ENCODE results near the gene TALDO1. TPM values are rescaled to one million over a fixed set of nuclear protein-coding genes. Genes with fewer than 3 reads are reported as not detected.

The TALDO1 gene
- total RNA-seq, 6 donors from 2014 or later = 163 to 313 (median 217) TPM

DNA sequence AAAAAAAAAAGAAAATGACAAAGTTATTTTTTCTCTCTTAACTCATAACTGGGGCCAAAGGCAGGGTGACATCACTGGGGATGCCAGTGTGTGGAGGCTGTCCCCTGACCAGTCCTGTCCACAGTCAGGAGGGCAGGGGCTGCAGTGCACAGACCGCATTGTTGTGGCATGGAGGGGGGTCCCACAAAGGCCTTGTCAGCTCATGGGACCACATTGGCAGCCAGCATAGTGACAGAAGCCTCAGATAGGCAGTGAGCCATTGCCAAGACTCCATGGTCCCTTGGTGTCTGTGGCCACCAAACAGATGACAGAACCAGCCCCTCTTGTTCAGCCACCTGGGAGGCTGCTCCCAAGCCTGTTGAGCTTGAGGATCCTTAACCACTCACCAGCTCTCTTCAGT, 47.5 kb upstream of the TALDO1 start:
- Histone ChIP-seq H3K27ac (no peak overlapping the region), H3K4me1 (peaks cover 25 to 50% (median 41%) of the 10 kb centered on the region in 4 donors), H3K36me3 (peaks cover 0 to 17% (median 15%) of the 10 kb centered on the region in 4 donors), H3K9me3 (no peaks in the 10 kb centered on the region), H3K27me3 (no peaks in the 10 kb centered on the region), H3K4me3 (no peak overlapping the region)
- TF ChIP-seq POLR2AphosphoS5 (IDR thresholded peaks at IDR 0.05) = no peak
- no peak for TF ChIP-seq POLR2A (IDR thresholded peaks at IDR 0.05)
- TF ChIP-seq EP300 (IDR thresholded peaks at IDR 0.05) = no peak
- TF ChIP-seq, protein P1, sequence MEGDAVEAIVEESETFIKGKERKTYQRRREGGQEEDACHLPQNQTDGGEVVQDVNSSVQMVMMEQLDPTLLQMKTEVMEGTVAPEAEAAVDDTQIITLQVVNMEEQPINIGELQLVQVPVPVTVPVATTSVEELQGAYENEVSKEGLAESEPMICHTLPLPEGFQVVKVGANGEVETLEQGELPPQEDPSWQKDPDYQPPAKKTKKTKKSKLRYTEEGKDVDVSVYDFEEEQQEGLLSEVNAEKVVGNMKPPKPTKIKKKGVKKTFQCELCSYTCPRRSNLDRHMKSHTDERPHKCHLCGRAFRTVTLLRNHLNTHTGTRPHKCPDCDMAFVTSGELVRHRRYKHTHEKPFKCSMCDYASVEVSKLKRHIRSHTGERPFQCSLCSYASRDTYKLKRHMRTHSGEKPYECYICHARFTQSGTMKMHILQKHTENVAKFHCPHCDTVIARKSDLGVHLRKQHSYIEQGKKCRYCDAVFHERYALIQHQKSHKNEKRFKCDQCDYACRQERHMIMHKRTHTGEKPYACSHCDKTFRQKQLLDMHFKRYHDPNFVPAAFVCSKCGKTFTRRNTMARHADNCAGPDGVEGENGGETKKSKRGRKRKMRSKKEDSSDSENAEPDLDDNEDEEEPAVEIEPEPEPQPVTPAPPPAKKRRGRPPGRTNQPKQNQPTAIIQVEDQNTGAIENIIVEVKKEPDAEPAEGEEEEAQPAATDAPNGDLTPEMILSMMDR (IDR thresholded peaks at IDR 0.05) = no peak
- 100% methylated on average over 1 of the region's 1 CpG for WGBS, 2 donors
- DNase-seq (no peak), ATAC-seq (ENCODE audit: low FRiP score in 2 of 2) (no peak)

DNA sequence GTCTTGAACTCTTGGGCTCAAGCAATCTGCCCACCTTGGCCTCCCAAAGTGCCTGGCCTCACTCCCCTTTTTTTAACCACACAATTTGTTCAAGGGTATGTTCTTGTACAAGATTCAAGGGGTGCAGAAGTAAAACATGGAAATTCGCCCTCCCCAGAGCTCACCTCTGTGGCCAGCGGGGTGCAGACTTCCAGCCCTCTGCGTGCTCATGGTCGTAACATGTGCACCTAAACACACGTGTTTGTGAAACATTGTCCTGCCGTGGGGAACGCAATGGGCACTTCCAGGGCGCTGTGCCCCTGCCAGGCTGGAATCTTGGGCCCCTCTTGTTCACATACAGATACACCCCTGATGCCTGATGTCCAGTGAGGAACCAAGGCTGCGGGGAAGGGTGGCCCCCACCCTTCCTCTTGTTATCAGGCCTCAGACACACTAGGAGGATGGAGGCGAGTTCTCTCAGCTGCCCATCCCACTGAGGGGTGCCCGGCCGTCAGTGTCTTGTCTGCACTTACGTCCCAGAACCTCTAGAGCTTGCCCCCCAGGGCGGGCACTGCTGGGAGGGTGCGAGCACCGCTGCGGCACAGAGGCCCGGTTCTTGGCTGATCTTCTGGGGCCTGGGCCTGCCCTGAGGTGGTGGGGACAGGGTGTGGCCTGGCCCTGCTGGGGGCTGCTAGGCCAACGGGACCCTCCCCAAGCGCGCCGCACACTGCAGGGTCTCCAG, 45.4 kb upstream of the TALDO1 start:
- TF ChIP-seq EP300 (IDR thresholded peaks at IDR 0.05) (no peak), POLR2A (IDR thresholded peaks at IDR 0.05) (no peak), POLR2AphosphoS5 (IDR thresholded peaks at IDR 0.05) (no peak)
- TF ChIP-seq, protein P1 (IDR thresholded peaks at IDR 0.05) = no peak
- no peak for ATAC-seq (ENCODE audit: low FRiP score in 2 of 2)
- Histone ChIP-seq H3K4me3 (no peak overlapping the region), H3K27me3 (peaks cover 0 to 16% (median 9%) of the 10 kb centered on the region in 4 donors), H3K27ac (peak overlapping the region in 1 of 4 donors; percentile 76), H3K36me3 (peaks cover 0 to 17% (median 15%) of the 10 kb centered on the region in 4 donors), H3K9me3 (no peaks in the 10 kb centered on the region), H3K4me1 (peaks cover 34 to 63% (median 53%) of the 10 kb centered on the region in 4 donors)
- no peak for DNase-seq
- WGBS, 2 donors = 93 to 100% methylated on average over 6 to 22 of the region's 22 CpGs

DNA sequence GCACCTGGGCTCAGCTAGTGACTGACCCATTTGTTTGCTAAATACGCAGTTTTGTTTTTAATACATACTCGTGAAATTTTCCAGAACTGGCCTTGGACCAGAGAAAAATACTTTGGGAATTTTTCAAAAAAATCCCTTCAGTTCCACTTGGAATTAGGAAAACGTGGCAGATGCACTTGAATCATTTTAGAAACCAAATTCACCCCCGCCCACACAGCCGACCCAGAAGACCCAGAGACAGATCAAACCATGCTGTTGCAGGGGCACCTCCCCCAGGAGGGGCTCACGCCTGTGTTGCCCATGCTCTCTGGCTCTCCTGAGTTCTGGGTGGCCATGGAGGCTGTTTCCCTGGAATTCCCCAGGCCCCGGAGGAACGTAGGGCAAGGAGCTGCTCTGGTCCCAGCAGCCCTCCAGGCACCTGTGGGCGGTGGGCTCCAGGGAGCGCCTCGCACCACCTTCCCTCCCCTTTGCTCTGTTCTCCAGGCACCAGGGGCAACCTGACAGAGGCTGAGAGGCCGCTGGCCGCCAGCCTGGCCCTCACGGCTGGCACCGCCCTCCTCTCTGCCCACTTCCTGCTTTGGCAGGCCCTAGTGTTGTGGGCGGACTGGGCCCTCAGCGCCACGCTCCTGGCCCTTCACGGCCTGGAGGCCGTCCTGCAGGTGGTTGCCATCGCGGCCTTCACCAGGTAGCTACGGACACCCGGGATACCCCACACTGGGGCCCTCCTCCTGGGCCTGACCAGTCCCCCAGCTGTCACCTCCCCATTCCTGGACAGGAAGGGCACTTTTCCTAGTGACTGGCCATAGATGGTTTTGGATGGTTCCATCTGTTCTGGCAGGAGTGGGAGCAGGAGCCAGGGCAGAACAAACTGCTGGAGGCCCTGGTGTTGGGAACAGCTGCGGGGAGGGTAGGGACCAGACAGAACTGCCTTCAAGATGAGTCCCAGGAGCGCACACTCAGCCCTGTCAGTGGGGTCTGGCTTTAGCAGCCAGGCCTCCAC, 44.5 kb upstream of the TALDO1 start:
- ATAC-seq (ENCODE audit: low FRiP score in 2 of 2) = peak; percentile 31 to 77
- H3K4me3 ChIP-seq = no peak overlapping the region
- 51 to 65% methylated on average over 10 to 24 of the region's 26 CpGs for WGBS, 2 donors

DNA sequence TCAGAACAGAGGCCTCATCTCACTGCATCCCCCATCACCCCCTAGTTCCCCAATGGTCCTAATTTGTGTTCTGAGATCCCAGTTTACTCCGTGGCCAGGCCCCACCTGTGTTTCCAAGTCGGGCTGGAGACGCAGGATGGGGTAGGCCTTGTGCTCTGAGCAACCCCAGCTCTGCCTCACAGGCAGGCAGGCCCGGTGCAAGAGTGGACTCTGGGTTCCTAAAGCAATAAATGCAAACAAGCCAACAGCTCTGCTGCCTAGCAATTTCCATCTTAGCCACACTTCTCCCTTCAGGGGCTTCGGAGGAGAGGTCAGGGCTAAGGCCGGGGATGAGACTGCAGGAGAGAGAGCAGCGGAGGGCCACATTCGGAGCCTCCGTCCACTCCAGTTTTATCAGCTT, 43.8 kb upstream of the TALDO1 start:
- DNase-seq = no peak
- ATAC-seq (ENCODE audit: low FRiP score in 2 of 2) = no peak
- Histone ChIP-seq H3K4me1 (peaks cover 36 to 64% (median 52%) of the 10 kb centered on the region in 4 donors), H3K27me3 (peaks cover 0 to 20% (median 10%) of the 10 kb centered on the region in 4 donors), H3K4me3 (no peak overlapping the region), H3K36me3 (peaks cover 0 to 17% (median 15%) of the 10 kb centered on the region in 4 donors), H3K9me3 (no peaks in the 10 kb centered on the region), H3K27ac (peak overlapping the region; percentile 43 to 76 (median 62))
- WGBS, 2 donors = 91 to 94% methylated on average over 6 to 9 of the region's 9 CpGs
- TF ChIP-seq POLR2AphosphoS5 (IDR thresholded peaks at IDR 0.05) (no peak), EP300 (IDR thresholded peaks at IDR 0.05) (no peak), POLR2A (IDR thresholded peaks at IDR 0.05) (no peak)
- TF ChIP-seq, protein P1 (IDR thresholded peaks at IDR 0.05) = no peak

More for the DNA sequence above, 44.5 kb upstream of the TALDO1 start:
- Histone ChIP-seq H3K36me3 (peaks cover 0 to 17% (median 15%) of the 10 kb centered on the region in 4 donors), H3K27me3 (peaks cover 0 to 20% (median 10%) of the 10 kb centered on the region in 4 donors), H3K9me3 (no peaks in the 10 kb centered on the region), H3K27ac (peak overlapping the region; percentile 43 to 76 (median 62)), H3K4me1 (peaks cover 32 to 63% (median 52%) of the 10 kb centered on the region in 4 donors)
- DNase-seq = peak; percentile 89 to 93
- TF ChIP-seq POLR2AphosphoS5 (IDR thresholded peaks at IDR 0.05) (peak in 1 of 2 donors; percentile 38), POLR2A (IDR thresholded peaks at IDR 0.05) (peak in 1 of 4 donors; percentile 39)
- TF ChIP-seq, protein P1 (IDR thresholded peaks at IDR 0.05) = no peak
